Skeletal muscle satellite cell (primary cell): ENCODE data around the gene WDR75.

Experiments used
- H3K27me3 ChIP-seq: 2 replicates; pipeline ENCODE4 v1.7.0; 2013; ENCODE audit warnings: low read length; ENCODE audit not compliant: control insufficient read depth, insufficient read depth
- H3K36me3 ChIP-seq: 2 replicates; pipeline ENCODE4 v1.7.0; 2013; ENCODE audit warnings: mild to moderate bottlenecking, control low read depth, low read length; ENCODE audit not compliant: insufficient read depth
- H3K4me1 ChIP-seq: 2 replicates; pipeline ENCODE4 v1.7.0; 2013; ENCODE audit warnings: low read length; ENCODE audit not compliant: control insufficient read depth, insufficient read depth
- H3K4me2 ChIP-seq: 2 replicates; pipeline ENCODE4 v1.7.0; 2013; ENCODE audit warnings: mild to moderate bottlenecking, low read length
- H3K4me3 ChIP-seq: 2 replicates; pipeline ENCODE4 v1.7.0; 2013; ENCODE audit warnings: low read length
- H3K9ac ChIP-seq: 2 replicates; pipeline ENCODE4 v1.7.0; 2013; ENCODE audit warnings: mild to moderate bottlenecking, low read depth, low read length, moderate library complexity
- H3K9me3 ChIP-seq: replicated peaks from 2 replicates; pipeline ENCODE4 v1.7.0; 2013; ENCODE audit warnings: mild to moderate bottlenecking, control low read depth, low read length

Gene WDR75

GRCh38 chr2:189441709-189442074, 418 bp downstream of the WDR75 start:
- Histone ChIP-seq H3K4me3 (peak overlapping the region; percentile 74), H3K4me1 (peaks cover 22% of the 10 kb centered on the region), H3K9me3 (no peaks in the 10 kb centered on the region), H3K27me3 (no peaks in the 10 kb centered on the region), H3K9ac (peak overlapping the region; percentile 88), H3K36me3 (peaks cover 7% of the 10 kb centered on the region), H3K4me2 (peak overlapping the region; percentile 96)

DNA sequence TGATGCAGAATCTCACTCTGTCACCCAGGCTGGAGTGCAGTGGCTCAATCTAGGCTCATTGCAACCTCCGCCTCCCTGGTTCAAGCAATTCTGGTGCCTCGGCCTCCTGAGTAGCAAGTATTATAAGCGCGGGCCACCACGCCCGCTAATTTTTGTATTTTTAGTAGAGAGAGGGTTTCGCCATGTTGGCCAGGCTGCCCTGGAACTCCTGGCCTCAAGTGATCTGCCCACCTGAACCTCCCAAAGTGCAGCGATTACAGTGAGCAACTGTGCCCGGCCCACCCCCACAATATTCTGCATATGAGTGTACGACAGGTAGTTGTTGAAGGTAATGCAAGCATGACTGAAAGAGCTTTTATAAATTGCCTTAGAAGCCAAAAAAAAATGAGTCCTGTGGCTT, 1.2 kb downstream of the WDR75 start:
- Histone ChIP-seq H3K4me2 (peak overlapping the region; percentile 96), H3K36me3 (peaks cover 12% of the 10 kb centered on the region), H3K9ac (peak overlapping the region; percentile 88), H3K9me3 (no peaks in the 10 kb centered on the region), H3K4me1 (peaks cover 22% of the 10 kb centered on the region), H3K27me3 (no peaks in the 10 kb centered on the region), H3K4me3 (peak overlapping the region; percentile 74)

DNA sequence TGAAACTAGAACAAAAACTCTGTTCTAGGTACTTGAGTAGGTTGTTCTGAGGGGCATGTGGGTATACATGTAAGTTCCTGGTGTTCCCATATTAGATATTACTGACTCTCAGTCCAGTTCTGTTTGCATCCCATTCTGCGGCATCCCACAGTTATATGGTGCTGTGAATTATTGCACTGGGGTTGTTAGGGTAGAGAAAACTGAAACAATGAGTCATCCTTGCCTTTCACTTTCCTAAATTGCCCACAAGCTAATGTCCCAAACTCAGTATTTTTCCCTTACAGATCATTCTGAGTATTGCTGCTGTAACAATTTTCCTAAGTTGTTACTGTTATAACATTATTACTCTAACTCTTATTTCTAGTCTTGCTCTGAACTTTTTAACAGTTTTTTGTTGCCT, 3.0 kb downstream of the WDR75 start:
- Histone ChIP-seq H3K9ac (no peak overlapping the region), H3K4me1 (peaks cover 22% of the 10 kb centered on the region), H3K4me2 (no peak overlapping the region), H3K36me3 (peaks cover 26% of the 10 kb centered on the region), H3K27me3 (no peaks in the 10 kb centered on the region), H3K4me3 (no peak overlapping the region), H3K9me3 (no peaks in the 10 kb centered on the region)

- Histone ChIP-seq H3K36me3 (peaks cover 48% of the 10 kb centered on the region), H3K9me3 (no peaks in the 10 kb centered on the region), H3K4me2 (no peak overlapping the region), H3K9ac (no peak overlapping the region), H3K27me3 (no peaks in the 10 kb centered on the region), H3K4me3 (no peak overlapping the region), H3K4me1 (peaks cover 18% of the 10 kb centered on the region)
Observed at GRCh38 chr2:189446780-189447179, 5.5 kb downstream of the WDR75 start.

GRCh38 chr2:189454009-189454408, 12.7 kb downstream of the WDR75 start:
- Histone ChIP-seq H3K4me3 (no peak overlapping the region), H3K36me3 (peaks cover 84% of the 10 kb centered on the region), H3K9me3 (no peaks in the 10 kb centered on the region), H3K9ac (no peak overlapping the region), H3K4me2 (no peak overlapping the region), H3K27me3 (no peaks in the 10 kb centered on the region), H3K4me1 (no peaks in the 10 kb centered on the region)

DNA sequence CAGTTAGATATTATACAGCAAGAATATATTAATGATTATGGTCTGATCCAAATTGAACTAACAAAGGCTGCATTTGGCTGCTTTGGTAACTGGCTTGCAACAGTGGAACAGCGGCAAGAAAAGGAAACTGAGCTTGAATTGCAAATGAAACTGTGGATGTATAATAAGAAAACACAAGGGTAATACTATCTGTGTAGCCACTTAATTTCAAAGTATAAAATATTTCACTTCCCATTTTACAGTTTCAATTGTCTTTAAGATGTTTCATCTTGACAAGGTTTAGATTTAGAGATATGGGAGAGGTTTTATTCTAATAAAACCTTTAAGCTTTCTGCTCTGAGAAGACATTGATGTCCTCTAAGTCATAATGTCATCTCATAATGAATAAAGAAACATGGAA, 23.8 kb downstream of the WDR75 start:
- no peak overlapping the region for H3K9ac ChIP-seq
- H3K4me3 ChIP-seq, result no peak overlapping the region
- no peaks in the 10 kb centered on the region for H3K27me3 ChIP-seq
- peaks cover 84% of the 10 kb centered on the region for H3K36me3 ChIP-seq
- no peaks in the 10 kb centered on the region for H3K4me1 ChIP-seq
- H3K9me3 ChIP-seq, result no peaks in the 10 kb centered on the region
- no peak overlapping the region for H3K4me2 ChIP-seq

GRCh38 chr2:189465478-189465877, 24.2 kb downstream of the WDR75 start:
- Histone ChIP-seq H3K36me3 (peaks cover 84% of the 10 kb centered on the region), H3K9ac (no peak overlapping the region), H3K9me3 (no peaks in the 10 kb centered on the region), H3K4me3 (no peak overlapping the region), H3K4me1 (no peaks in the 10 kb centered on the region), H3K4me2 (no peak overlapping the region), H3K27me3 (no peaks in the 10 kb centered on the region)

- Histone ChIP-seq H3K27me3 (no peaks in the 10 kb centered on the region), H3K36me3 (peaks cover 88% of the 10 kb centered on the region), H3K4me3 (no peak overlapping the region), H3K4me1 (no peaks in the 10 kb centered on the region), H3K4me2 (no peak overlapping the region), H3K9ac (no peak overlapping the region), H3K9me3 (no peaks in the 10 kb centered on the region)
Observed at GRCh38 chr2:189466046-189466445, 24.8 kb downstream of the WDR75 start.

- H3K27me3 ChIP-seq, result no peaks in the 10 kb centered on the region
Observed at GRCh38 chr2:189466656-189467055, 25.4 kb downstream of the WDR75 start.

DNA sequence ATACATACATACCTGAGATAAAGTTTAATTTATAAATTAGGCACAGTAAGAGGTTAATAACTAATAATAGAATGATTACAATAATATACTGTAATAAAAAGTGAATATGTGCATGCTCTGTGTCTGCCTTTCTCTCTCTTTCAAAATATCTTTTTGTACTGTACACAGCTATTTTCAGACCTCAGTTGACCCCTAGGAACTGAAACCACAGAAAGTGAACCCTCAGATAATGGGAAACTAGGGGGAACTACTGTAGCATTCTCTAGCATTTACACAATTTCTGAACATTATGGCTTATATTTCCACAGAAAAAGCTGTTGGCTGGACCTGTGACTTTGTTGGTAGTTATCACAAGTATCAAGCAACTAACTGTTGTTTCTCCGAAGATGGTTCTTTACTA, 25.9 kb downstream of the WDR75 start:
- H3K9ac ChIP-seq, result no peak overlapping the region
- H3K4me1 ChIP-seq, result no peaks in the 10 kb centered on the region
- H3K36me3 ChIP-seq, result peaks cover 88% of the 10 kb centered on the region
- no peak overlapping the region for H3K4me2 ChIP-seq
- no peaks in the 10 kb centered on the region for H3K9me3 ChIP-seq
- no peaks in the 10 kb centered on the region for H3K27me3 ChIP-seq
- no peak overlapping the region for H3K4me3 ChIP-seq

More at GRCh38 chr2:189466656-189467055, 25.4 kb downstream of the WDR75 start:
- no peak overlapping the region for H3K9ac ChIP-seq
- no peaks in the 10 kb centered on the region for H3K9me3 ChIP-seq
- peaks cover 91% of the 10 kb centered on the region for H3K36me3 ChIP-seq
- no peak overlapping the region for H3K4me3 ChIP-seq
- H3K4me1 ChIP-seq, result no peaks in the 10 kb centered on the region
- no peak overlapping the region for H3K4me2 ChIP-seq

DNA sequence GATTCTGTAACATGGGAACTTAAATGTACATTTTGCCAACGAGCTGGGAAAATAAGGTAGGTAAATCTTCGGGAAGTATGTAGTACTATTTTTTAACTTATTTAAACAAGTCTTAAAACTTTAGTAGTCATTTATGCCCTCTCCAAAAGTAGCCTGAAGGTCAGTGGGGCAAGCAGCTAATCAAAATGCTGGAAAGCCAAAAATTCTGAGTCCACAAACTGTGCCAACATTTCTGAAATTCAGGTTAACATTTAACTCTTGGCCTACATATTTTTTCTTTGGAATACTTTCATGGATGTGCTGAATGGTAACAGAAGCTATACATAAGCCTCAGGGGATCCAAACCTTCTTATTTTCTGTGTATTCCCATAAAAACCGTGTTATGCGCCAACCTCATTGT, 26.3 kb downstream of the WDR75 start:
- Histone ChIP-seq H3K9ac (no peak overlapping the region), H3K36me3 (peaks cover 84% of the 10 kb centered on the region), H3K4me1 (no peaks in the 10 kb centered on the region), H3K27me3 (no peaks in the 10 kb centered on the region), H3K4me3 (no peak overlapping the region), H3K9me3 (no peaks in the 10 kb centered on the region), H3K4me2 (no peak overlapping the region)

- Histone ChIP-seq H3K27me3 (no peaks in the 10 kb centered on the region), H3K36me3 (peaks cover 62% of the 10 kb centered on the region), H3K4me2 (no peak overlapping the region), H3K9me3 (no peaks in the 10 kb centered on the region), H3K4me3 (no peak overlapping the region), H3K9ac (no peak overlapping the region), H3K4me1 (no peaks in the 10 kb centered on the region)
Observed at GRCh38 chr2:189474526-189474925, 33.3 kb downstream of the WDR75 start.
